HG02938 (cell line): ENCODE data around the gene ERAL1.
"Not testable (repeated sequence)": the region's sequence is repeated elsewhere in the genome, so short reads cannot be mapped to it uniquely, and the experiment has no call there.

Source experiments
- ATAC-seq: cut with Tn5 transposase; IDR thresholded peaks from one replicate; pipeline ENCODE4 v1.9.1; 2021; ENCODE audit warnings: mild to moderate bottlenecking, moderate library complexity; ENCODE audit not compliant: unreplicated experiment

The ERAL1 gene

DNA sequence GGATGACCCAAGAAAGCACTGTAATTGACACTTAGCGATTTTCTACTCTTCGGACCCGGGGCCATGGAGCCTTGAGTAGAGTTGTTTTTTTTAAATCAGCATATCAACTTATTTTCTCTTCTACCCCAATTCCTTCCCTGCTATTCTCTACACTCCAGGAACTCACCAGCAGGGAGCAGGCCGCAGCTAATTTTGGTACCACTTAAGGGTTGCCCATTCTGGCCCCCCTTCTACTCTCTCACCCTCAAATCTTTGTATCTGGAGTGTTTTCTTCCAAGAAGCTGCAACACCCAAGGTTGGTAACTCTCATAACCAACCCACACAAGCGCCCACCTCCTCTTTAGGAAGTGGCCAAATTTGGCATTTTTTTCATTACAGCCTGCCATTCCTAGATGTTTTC lies 5.5 kb upstream of the ERAL1 start:
- no peak for ATAC-seq

GRCh38 chr17:28853295-28853694 lies 1.5 kb upstream of the ERAL1 start:
- no peak for ATAC-seq

DNA sequence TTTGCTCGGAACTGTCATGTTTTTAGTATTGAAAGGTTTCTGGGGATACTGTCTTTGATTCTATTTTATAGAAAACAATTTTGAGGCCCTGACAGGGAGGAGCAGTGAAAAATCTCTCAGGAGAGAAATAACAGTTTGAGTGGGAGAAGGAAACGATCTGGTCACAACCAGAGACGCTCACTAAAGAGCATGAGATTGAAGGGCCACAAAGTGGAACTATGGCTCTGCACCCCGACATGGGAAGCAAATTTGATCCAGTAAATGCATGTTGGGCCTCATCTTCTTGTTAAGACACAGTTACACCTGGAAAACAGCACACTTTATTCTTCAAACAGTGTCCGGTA lies 492 bp downstream of the ERAL1 start:
- no peak for ATAC-seq

GRCh38 chr17:28856028-28856574 lies 1.3 kb downstream of the ERAL1 start:
- no peak for ATAC-seq

DNA sequence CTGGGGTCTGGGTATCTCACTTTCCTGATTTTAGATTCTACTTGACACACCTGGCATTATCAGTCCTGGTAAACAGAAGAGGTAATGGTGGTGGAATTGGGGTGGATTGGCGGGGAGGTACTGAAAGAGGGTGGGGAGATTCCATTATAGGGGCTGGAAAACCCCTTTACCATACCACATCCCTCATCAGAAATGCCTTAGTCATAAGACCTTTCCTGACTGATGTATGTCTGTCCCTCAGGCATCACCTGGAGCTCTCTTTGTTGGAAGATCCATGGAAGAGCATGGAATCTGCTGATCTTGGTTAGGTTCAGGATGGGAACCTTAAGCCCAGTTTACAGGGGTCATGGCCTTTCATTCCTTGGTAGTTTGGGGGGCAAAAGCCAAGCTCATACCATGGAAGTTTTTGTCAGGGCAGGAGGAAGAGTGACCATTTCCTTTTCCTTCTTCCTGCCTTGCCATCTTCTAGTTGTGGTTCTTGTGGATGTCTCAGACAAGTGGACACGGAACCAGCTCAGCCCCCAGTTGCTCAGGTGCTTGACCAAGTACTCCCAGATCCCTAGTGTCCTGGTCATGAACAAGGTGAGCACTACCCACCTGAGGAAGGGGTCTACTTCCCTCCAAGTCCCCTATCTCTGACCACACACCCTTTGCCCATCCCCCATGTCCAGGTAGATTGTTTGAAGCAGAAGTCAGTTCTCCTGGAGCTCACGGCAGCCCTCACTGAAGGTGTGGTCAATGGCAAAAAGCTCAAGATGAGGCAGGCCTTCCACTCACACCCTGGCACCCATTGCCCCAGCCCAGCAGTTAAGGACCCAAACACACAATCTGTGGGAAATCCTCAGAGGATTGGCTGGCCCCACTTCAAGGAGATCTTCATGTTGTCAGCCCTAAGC lies 3.3 kb downstream of the ERAL1 start:
- no peak for ATAC-seq

GRCh38 chr17:28858801-28859355 lies 4.1 kb downstream of the ERAL1 start:
- ATAC-seq = no peak

- no peak for ATAC-seq
Observed at GRCh38 chr17:28860363-28860808, 5.6 kb downstream of the ERAL1 start.

- ATAC-seq = no peak
Observed at GRCh38 chr17:28861393-28862203, 6.8 kb downstream of the ERAL1 start.

- ATAC-seq = no peak
Observed at GRCh38 chr17:28862561-28862960, 7.7 kb downstream of the ERAL1 start.

- no peak for ATAC-seq
Observed at GRCh38 chr17:28863953-28864352, 9.1 kb downstream of the ERAL1 start.

DNA sequence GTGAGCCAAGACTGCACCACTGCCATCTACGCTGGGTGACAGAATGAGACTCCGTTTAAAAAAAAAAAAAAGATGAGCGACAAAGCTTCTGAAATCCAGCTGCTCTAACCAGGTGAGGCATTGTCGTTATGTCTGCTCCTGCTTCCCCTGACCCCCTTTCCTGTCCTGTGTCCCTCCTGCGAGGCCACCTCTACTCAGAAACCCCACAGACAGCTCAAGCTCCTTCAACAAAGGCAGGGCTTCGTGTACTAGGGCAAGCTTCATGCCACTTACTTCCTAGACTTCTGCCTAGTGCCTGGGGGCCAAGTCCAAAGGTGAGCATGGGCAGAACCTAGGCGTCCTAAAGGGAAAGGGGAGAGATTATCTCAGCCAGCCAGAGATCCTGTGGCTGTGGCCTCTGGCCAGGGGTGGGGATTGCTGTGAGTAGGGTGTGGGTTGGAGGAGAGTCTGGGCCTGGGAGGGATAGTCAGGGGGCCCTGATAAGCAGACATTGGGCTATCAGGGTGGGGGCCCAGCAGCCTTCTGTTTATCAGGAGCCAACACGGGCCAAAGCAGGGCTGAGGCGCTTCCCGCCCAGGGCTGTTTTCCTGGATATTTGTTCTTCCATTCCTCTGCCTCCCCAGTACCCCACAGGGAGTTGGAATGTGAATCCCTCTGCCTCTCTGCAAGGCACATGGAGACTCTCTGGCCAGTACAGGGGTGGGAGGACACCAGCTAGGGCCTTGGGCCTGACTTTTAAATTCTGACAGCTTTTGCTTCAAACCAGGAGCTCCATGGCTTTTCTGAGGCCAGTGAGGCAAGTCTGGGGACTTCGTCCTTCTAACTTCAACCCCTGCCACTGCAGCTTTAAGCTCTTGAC lies 10.4 kb downstream of the ERAL1 start:
- ATAC-seq = no peak

GRCh38 chr17:28865946-28866752 lies 11.3 kb downstream of the ERAL1 start:
- no peak for ATAC-seq

GRCh38 chr17:28867276-28867675 lies 12.5 kb downstream of the ERAL1 start:
- ATAC-seq = no peak

DNA sequence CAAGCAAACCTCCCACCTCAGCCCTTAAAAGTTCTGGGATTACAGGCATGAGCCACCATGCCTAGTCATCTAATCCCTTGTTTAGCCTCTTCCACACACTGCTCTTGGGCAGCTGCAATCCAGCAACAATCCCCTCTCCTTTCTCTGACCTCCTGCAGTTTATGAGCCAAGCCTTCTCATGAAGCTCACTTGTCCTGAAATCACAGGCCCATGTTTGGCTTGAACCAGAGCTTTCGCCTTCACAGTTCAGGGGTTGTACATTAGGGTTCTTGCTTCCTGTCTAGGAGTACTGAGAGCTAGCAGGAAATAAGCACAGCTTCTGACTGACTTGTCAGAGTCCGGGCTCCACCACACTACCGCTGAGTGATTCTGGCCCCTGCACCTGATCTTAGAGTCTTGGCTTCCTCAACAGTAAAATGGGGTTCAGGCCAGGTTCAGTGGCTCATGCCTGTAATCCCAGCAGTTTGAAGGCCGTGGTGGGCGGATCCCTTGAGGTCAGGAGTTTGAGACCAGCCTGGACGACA lies 16.3 kb downstream of the ERAL1 start:
- peak; percentile 96 for ATAC-seq

GRCh38 chr17:28873839-28874238 lies 19.0 kb downstream of the ERAL1 start:
- ATAC-seq = no peak

GRCh38 chr17:28874750-28875149 lies 19.9 kb downstream of the ERAL1 start:
- ATAC-seq = no peak

GRCh38 chr17:28875848-28876550 lies 21.2 kb downstream of the ERAL1 start:
- ATAC-seq = no peak

GRCh38 chr17:28877150-28877711 lies 22.4 kb downstream of the ERAL1 start:
- ATAC-seq = not testable (repeated sequence)
